Heart left ventricle (tissue), 13 donors: ENCODE measurements around the gene RPL5.
A peak's percentile ranks its signal among the peaks of the same experiment; 100 is the strongest.

Experiments used
- CTCF ChIP-seq, 12 donors: fragments of 200-600 bp; sonication (generic) in 4 of 12; IDR thresholded peaks; one replicate each; pipeline versions ENCODE4 v1.5.0 to v1.8.0; 2018 to 2022; ENCODE audit warnings: antibody characterized with exemption in 12 of 12, mild to moderate bottlenecking in 5 of 12
- POLR2A ChIP-seq, 2 donors: fragments of 450-650 bp; IDR thresholded peaks; one replicate each; pipeline ENCODE4 v1.6.1; 2017; ENCODE audit warnings: antibody characterized with exemption in 2 of 2, mild to moderate bottlenecking in 2 of 2, moderate library complexity in 2 of 2
- donor health status: ischemic (EF 13 %, LVEDD 7.1; RV severe dilation, severe dysfunction).
- donor health status: DM: no; HTN: yes; CAD: no.
- donor health status: DM: no; HTN: no; CAD: no.
- donor health status: ischemic (EF 25% LVEDD 6.9; RV normal size, moderate dysfunction).
- donor health status: ischemic (EF 25% LVEDD 5.7; RV mildly dilated, moderate dysfunction).
- donor health status: ischemic (EF 35%, LVEDD 5.7; RV mildly dilated, moderate dysfunction).
- donor health status: nonischemic (EF 11% LVEDD 7.7; RV severe dilation, severe dysfunction).
- donor health status: DM: yes; HTN: yes; CAD: no.
- donor health status: PGD.
- donor health status: ischemic (EF 29% LVEDD 5.4; RV normal size, mild dysfunction).
- donor health status: nonischemic (EF 23%, LVEDD 6.1; RV moderate dilation, normal function).

GRCh38 chr1:92858564-92859399 is 26.9 kb downstream of the RPL5 start:
- TF ChIP-seq POLR2A (IDR thresholded peaks at IDR 0.05), result no peak
- TF ChIP-seq CTCF (IDR thresholded peaks at IDR 0.05), result peak in 11 of 12 donors; percentile 89 to 99 (median 94)
